AG04450 (cell line): ENCODE results near the gene CHIC2. TPM values are rescaled to one million over a fixed set of nuclear protein-coding genes. Genes with fewer than 3 reads are reported as not detected.

Experiments used
- CTCF ChIA-PET: fragments of 300-600, 350-600 bp; formaldehyde crosslinking; extraction: SDS; loops from one replicate; lab custom pipeline; 2022; ENCODE audit warnings: antibody characterized with exemption, inconsistent platforms; lab: Charles Lee
- POLR2A ChIA-PET: fragments of 350-600 bp; formaldehyde crosslinking; extraction: SDS; loops from one replicate; lab custom pipeline; 2021; ENCODE audit warnings: antibody characterized with exemption, inconsistent platforms; lab: Yijun Ruan, JAX
- DNase-seq: peaks from one replicate; pipeline ENCODE4 v3.0.0-alpha.2; 2011; ENCODE audit warnings: low read depth, low spot score
- H3K27ac ChIP-seq: one replicate; pipeline ENCODE4 v1.5.1; 2012; ENCODE audit warnings: low read depth, low read length, control low read depth
- H3K27me3 ChIP-seq: one replicate; pipeline ENCODE4 v1.6.0; 2012; ENCODE audit warnings: low read length; ENCODE audit not compliant: control insufficient read depth, insufficient read depth
- H3K4me3 ChIP-seq: 2 replicates; pipeline ENCODE4 v1.5.1; 2011; ENCODE audit warnings: mild to moderate bottlenecking, low read depth, low read length, control low read depth
- H3K9me3 ChIP-seq: 2 replicates; pipeline ENCODE4 v1.5.1; 2012; ENCODE audit warnings: low read length; ENCODE audit not compliant: control insufficient read depth, insufficient read depth
- CTCF ChIP-seq: IDR thresholded peaks from 2 replicates; pipeline ENCODE4 v1.5.1; 2011; ENCODE audit warnings: low read depth, low read length, control low read depth, inconsistent platforms
- polyA plus RNA-seq: library from polyadenylated mRNA; depleted of rRNA; stranded (reverse); fragments of >200 nt; gene quantifications from 2 replicates; pipeline ENCODE4 v1.2.3, GENCODE V29; 2011

Gene CHIC2
- polyA plus RNA-seq, 1 experiment, result 32.6 TPM

- POLR2A ChIA-PET, result no interaction called here
- no peak overlapping the region for H3K27ac ChIP-seq
- no peaks in the 10 kb centered on the region for H3K27me3 ChIP-seq
- TF ChIP-seq CTCF, result no peak
- CTCF ChIA-PET, result no interaction called here
- DNase-seq, result no peak
- no peak overlapping the region for H3K4me3 ChIP-seq
- peaks cover 4% of the 10 kb centered on the region; the same call in 1 of the 2 replicates for H3K9me3 ChIP-seq
Measured at GRCh38 chr4:54065282-54066087, 1.1 kb upstream of the CHIC2 start.

- H3K27ac ChIP-seq, result peak overlapping the region; percentile 71
- peaks cover 4% of the 10 kb centered on the region; the same call in 1 of the 2 replicates for H3K9me3 ChIP-seq
- ChIA-PET POLR2A (interaction anchor here (1.0 kb wide), 1 partner anchor 171 kb away, joined by 3 read pairs; no protein-coding TSS in a partner anchor), CTCF (interaction anchor here (0.6 to 2.1 kb wide), 4 partner anchors 155 to 641 kb away, joined by 3 to 7 read pairs (median 4); no protein-coding TSS in a partner anchor)
- DNase-seq, result no peak
- H3K27me3 ChIP-seq, result no peaks in the 10 kb centered on the region
- no peak for TF ChIP-seq CTCF
- peak overlapping the region; percentile 88 for H3K4me3 ChIP-seq
Measured at GRCh38 chr4:54063737-54064316, 578 bp downstream of the CHIC2 start.

- peak overlapping the region; percentile 71 for H3K27ac ChIP-seq
- TF ChIP-seq CTCF, result no peak
- peaks cover 4% of the 10 kb centered on the region; the same call in 1 of the 2 replicates for H3K9me3 ChIP-seq
- no peak for DNase-seq
- peak overlapping the region; percentile 88 for H3K4me3 ChIP-seq
- no peaks in the 10 kb centered on the region for H3K27me3 ChIP-seq
- CTCF ChIA-PET, result interaction anchor here (0.6 to 2.1 kb wide), 4 partner anchors 155 to 640 kb away, joined by 3 to 7 read pairs (median 4); no protein-coding TSS in a partner anchor
- POLR2A ChIA-PET, result interaction anchor here (1.0 kb wide), 1 partner anchor 171 kb away, joined by 3 read pairs; no protein-coding TSS in a partner anchor
Measured at GRCh38 chr4:54063229-54063628, 1.2 kb downstream of the CHIC2 start.

- CTCF ChIA-PET, result interaction anchor here (1.7 to 2.1 kb wide), 2 partner anchors 156 to 171 kb away, joined by 5 to 7 read pairs; no protein-coding TSS in a partner anchor
- no peak for TF ChIP-seq CTCF
- POLR2A ChIA-PET, result no interaction called here
- DNase-seq, result no peak
- no peaks in the 10 kb centered on the region for H3K27me3 ChIP-seq
- peaks cover 4% of the 10 kb centered on the region; the same call in 1 of the 2 replicates for H3K9me3 ChIP-seq
- peak overlapping the region; percentile 88 for H3K4me3 ChIP-seq
- H3K27ac ChIP-seq, result no peak overlapping the region
Measured at GRCh38 chr4:54062392-54062791, 2.0 kb downstream of the CHIC2 start.
